ENCODE results near the gene TAF7.

- TF ChIP-seq CTCF (IDR thresholded peaks at IDR 0.05) (no peak), EZH2 (IDR thresholded peaks at IDR 0.05) (no peak)
Observed at GRCh38 chr5:141342773-141343172, 22.2 kb upstream of the TAF7 start.
